HCT116 (cell line): ENCODE measurements around the gene CABS1.

Experiments used
- CEBPB ChIP-seq: IDR thresholded peaks from 2 replicates; pipeline ENCODE4 v1.6.1; 2012; ENCODE audit warnings: low read depth
- CTCF ChIP-seq, 3 experiments: fragments of 200-600 bp in 1 of 3; sonication (generic) in 1 of 3; IDR thresholded peaks in 2 of 3; conservative IDR thresholded peaks in 1 of 3; 2 replicates each; pipeline ENCODE4 v1.5.1; 2012 to 2017; ENCODE audit warnings: low read depth in 2 of 3, low read length in 2 of 3, antibody characterized with exemption in 1 of 3, borderline replicate concordance in 1 of 3, control low read depth in 1 of 3, mild to moderate bottlenecking in 1 of 3, mixed read lengths in 1 of 3, mixed run types in 1 of 3, moderate library complexity in 1 of 3; ENCODE audit not compliant: insufficient read depth in 1 of 3
- MAX ChIP-seq: IDR thresholded peaks from 2 replicates; pipeline ENCODE4 v1.6.1; 2012
- REST ChIP-seq: IDR thresholded peaks from 2 replicates; pipeline ENCODE4 v1.6.1; 2012; ENCODE audit warnings: low read depth
- SIN3A ChIP-seq: IDR thresholded peaks from 2 replicates; pipeline ENCODE4 v1.6.1; 2012; ENCODE audit warnings: low read depth

- TF ChIP-seq REST (no peak), CTCF (IDR thresholded peaks at IDR 0.05 in 2 of 3, conservative IDR thresholded peaks at IDR 0.05 in 1 of 3; ENCODE audit: borderline replicate concordance in 1 of 3, insufficient read depth in 1 of 3, low read depth in 2 of 3, low read length in 2 of 3) (0 out of 6 replicates have a peak, but pooled peaks of 1 of the 3 experiments have one; percentile 8), CEBPB (no peak), MAX (no peak), SIN3A (no peak)
Measured at GRCh38 chr4:70315928-70316327, 18.9 kb upstream of the CABS1 start.
